Effector memory CD8-positive, alpha-beta T cell (primary cell): ENCODE measurements around the gene TCEA3.

Experiments used
- ATAC-seq: fragments of 150-1000 bp; cut with Tn5 transposase; replicated peaks from 2 replicates; pipeline ENCODE4 v1.10.0; 2021; ENCODE audit warnings: mild to moderate bottlenecking, moderate library complexity
- DNase-seq, 3 experiments: peaks; one replicate each; pipeline ENCODE4 v3.0.0; 2021
- H3K27ac Mint-ChIP-seq, 2 donors: one replicate each; pipeline ENCODE4 v1.8.0; 2022; ENCODE audit warnings: mild to moderate bottlenecking in 2 of 2, mixed read lengths in 2 of 2, moderate library complexity in 2 of 2
- H3K27me3 Mint-ChIP-seq, 2 donors: one replicate each; pipeline ENCODE4 v1.8.0; 2022; ENCODE audit warnings: mixed read lengths in 2 of 2
- H3K36me3 Mint-ChIP-seq: one replicate; pipeline ENCODE4 v1.8.0; 2022; ENCODE audit warnings: mild to moderate bottlenecking, moderate library complexity, mixed read lengths; ENCODE audit not compliant: insufficient read depth
- H3K4me1 Mint-ChIP-seq, 2 donors: one replicate each; pipeline ENCODE4 v1.8.0; 2022; ENCODE audit warnings: low read depth in 2 of 2, mixed read lengths in 2 of 2
- H3K4me3 Mint-ChIP-seq, 2 donors: one replicate each; pipeline ENCODE4 v1.8.0; 2022; ENCODE audit warnings: mild to moderate bottlenecking in 2 of 2, mixed read lengths in 2 of 2, moderate library complexity in 2 of 2
- H3K9me3 Mint-ChIP-seq, 2 donors: one replicate each; pipeline ENCODE4 v1.8.0; 2022; ENCODE audit warnings: mixed read lengths in 2 of 2

Gene TCEA3

GRCh38 chr1:23456226-23456625 is 31.7 kb upstream of the TCEA3 start:
- ATAC-seq (no peak), DNase-seq (no peak)
- no peaks in the 10 kb centered on the region for H3K36me3 Mint-ChIP-seq
- no peaks in the 10 kb centered on the region for H3K9me3 Mint-ChIP-seq
- H3K27ac Mint-ChIP-seq, result peak overlapping the region in 1 of 2 donors; percentile 3
- H3K4me1 Mint-ChIP-seq, result peaks cover 18 to 31% of the 10 kb centered on the region in 2 donors
- no peak overlapping the region for H3K4me3 Mint-ChIP-seq
- H3K27me3 Mint-ChIP-seq, result peaks cover 36 to 68% of the 10 kb centered on the region in 2 donors

GRCh38 chr1:23453455-23454000 is 29.0 kb upstream of the TCEA3 start:
- H3K27me3 Mint-ChIP-seq, result peaks cover 28 to 58% of the 10 kb centered on the region in 2 donors
- H3K9me3 Mint-ChIP-seq, result no peaks in the 10 kb centered on the region
- H3K4me1 Mint-ChIP-seq, result peaks cover 18 to 32% of the 10 kb centered on the region in 2 donors
- ATAC-seq (no peak), DNase-seq (no peak)
- no peak overlapping the region for H3K4me3 Mint-ChIP-seq
- no peaks in the 10 kb centered on the region for H3K36me3 Mint-ChIP-seq
- H3K27ac Mint-ChIP-seq, result peak overlapping the region in 1 of 2 donors; percentile 3

GRCh38 chr1:23452011-23452411 is 27.5 kb upstream of the TCEA3 start:
- H3K9me3 Mint-ChIP-seq, result no peaks in the 10 kb centered on the region
- H3K4me3 Mint-ChIP-seq, result peak overlapping the region; percentile 32
- DNase-seq (peak; percentile 50 to 67 (median 65)), ATAC-seq (peak; percentile 98)
- peaks cover 18 to 32% of the 10 kb centered on the region in 2 donors for H3K4me1 Mint-ChIP-seq
- H3K36me3 Mint-ChIP-seq, result no peaks in the 10 kb centered on the region
- H3K27me3 Mint-ChIP-seq, result peaks cover 22 to 42% of the 10 kb centered on the region in 2 donors
- peak overlapping the region in 1 of 2 donors; percentile 3 for H3K27ac Mint-ChIP-seq

GRCh38 chr1:23451441-23451840 is 26.9 kb upstream of the TCEA3 start:
- DNase-seq (no peak), ATAC-seq (peak; percentile 6)
- Mint-ChIP-seq H3K4me3 (peak overlapping the region in 1 of 2 donors; percentile 32), H3K36me3 (no peaks in the 10 kb centered on the region), H3K4me1 (peaks cover 18 to 32% of the 10 kb centered on the region in 2 donors), H3K9me3 (no peaks in the 10 kb centered on the region), H3K27ac (peak overlapping the region in 1 of 2 donors; percentile 3), H3K27me3 (peaks cover 17 to 37% of the 10 kb centered on the region in 2 donors)

- DNase-seq, result no peak
- no peaks in the 10 kb centered on the region for H3K9me3 Mint-ChIP-seq
- H3K4me1 Mint-ChIP-seq, result peaks cover 13 to 29% of the 10 kb centered on the region in 2 donors
- no peak for ATAC-seq
- no peaks in the 10 kb centered on the region for H3K36me3 Mint-ChIP-seq
- no peak overlapping the region for H3K4me3 Mint-ChIP-seq
- H3K27me3 Mint-ChIP-seq, result peaks cover 11 to 31% of the 10 kb centered on the region in 2 donors
- H3K27ac Mint-ChIP-seq, result no peak overlapping the region
Measured at GRCh38 chr1:23450894-23451293, 26.3 kb upstream of the TCEA3 start.

- H3K4me3 Mint-ChIP-seq, result no peak overlapping the region
- H3K36me3 Mint-ChIP-seq, result no peaks in the 10 kb centered on the region
- H3K27ac Mint-ChIP-seq, result no peak overlapping the region
- peaks cover 4 to 22% of the 10 kb centered on the region in 2 donors for H3K27me3 Mint-ChIP-seq
- no peak for ATAC-seq
- H3K4me1 Mint-ChIP-seq, result peaks cover 12 to 25% of the 10 kb centered on the region in 2 donors
- DNase-seq, result no peak
- no peaks in the 10 kb centered on the region for H3K9me3 Mint-ChIP-seq
Measured at GRCh38 chr1:23449958-23450357, 25.4 kb upstream of the TCEA3 start.

GRCh38 chr1:23449306-23449705 is 24.8 kb upstream of the TCEA3 start:
- peaks cover 0 to 16% of the 10 kb centered on the region in 2 donors for H3K27me3 Mint-ChIP-seq
- no peaks in the 10 kb centered on the region for H3K36me3 Mint-ChIP-seq
- no peaks in the 10 kb centered on the region for H3K9me3 Mint-ChIP-seq
- no peak overlapping the region for H3K4me3 Mint-ChIP-seq
- H3K27ac Mint-ChIP-seq, result no peak overlapping the region
- peaks cover 12 to 24% of the 10 kb centered on the region in 2 donors for H3K4me1 Mint-ChIP-seq
- no peak for ATAC-seq
- no peak for DNase-seq

GRCh38 chr1:23448846-23449245 is 24.3 kb upstream of the TCEA3 start:
- Mint-ChIP-seq H3K27ac (no peak overlapping the region), H3K27me3 (peaks cover 0 to 12% of the 10 kb centered on the region in 2 donors), H3K4me1 (peaks cover 12 to 24% of the 10 kb centered on the region in 2 donors), H3K36me3 (no peaks in the 10 kb centered on the region), H3K9me3 (no peaks in the 10 kb centered on the region), H3K4me3 (no peak overlapping the region)
- DNase-seq (no peak), ATAC-seq (no peak)

GRCh38 chr1:23446661-23447310 is 22.2 kb upstream of the TCEA3 start:
- ATAC-seq, result no peak
- no peak overlapping the region for H3K4me3 Mint-ChIP-seq
- H3K4me1 Mint-ChIP-seq, result peaks cover 4 to 7% of the 10 kb centered on the region in 2 donors
- no peak overlapping the region for H3K27ac Mint-ChIP-seq
- H3K9me3 Mint-ChIP-seq, result no peaks in the 10 kb centered on the region
- peaks cover 0 to 8% of the 10 kb centered on the region in 2 donors for H3K27me3 Mint-ChIP-seq
- DNase-seq, result no peak
- H3K36me3 Mint-ChIP-seq, result no peaks in the 10 kb centered on the region

- no peak overlapping the region for H3K4me3 Mint-ChIP-seq
- DNase-seq, result no peak
- H3K27me3 Mint-ChIP-seq, result peaks cover 0 to 15% of the 10 kb centered on the region in 2 donors
- H3K27ac Mint-ChIP-seq, result no peak overlapping the region
- ATAC-seq, result no peak
- H3K4me1 Mint-ChIP-seq, result no peaks in the 10 kb centered on the region
- no peaks in the 10 kb centered on the region for H3K9me3 Mint-ChIP-seq
- H3K36me3 Mint-ChIP-seq, result peaks cover 3% of the 10 kb centered on the region
Measured at GRCh38 chr1:23444596-23445390, 20.2 kb upstream of the TCEA3 start.

GRCh38 chr1:23444104-23444533 is 19.6 kb upstream of the TCEA3 start:
- no peak for DNase-seq
- Mint-ChIP-seq H3K27me3 (peaks cover 0 to 15% of the 10 kb centered on the region in 2 donors), H3K36me3 (peaks cover 3% of the 10 kb centered on the region), H3K27ac (no peak overlapping the region), H3K4me1 (no peaks in the 10 kb centered on the region), H3K4me3 (no peak overlapping the region), H3K9me3 (no peaks in the 10 kb centered on the region)
- no peak for ATAC-seq

- no peak overlapping the region for H3K27ac Mint-ChIP-seq
- no peaks in the 10 kb centered on the region for H3K9me3 Mint-ChIP-seq
- no peak for ATAC-seq
- H3K4me1 Mint-ChIP-seq, result no peaks in the 10 kb centered on the region
- no peak for DNase-seq
- no peak overlapping the region for H3K4me3 Mint-ChIP-seq
- H3K27me3 Mint-ChIP-seq, result peaks cover 0 to 15% of the 10 kb centered on the region in 2 donors
- peaks cover 3% of the 10 kb centered on the region for H3K36me3 Mint-ChIP-seq
Measured at GRCh38 chr1:23442751-23443150, 18.2 kb upstream of the TCEA3 start.

GRCh38 chr1:23441446-23442148 is 17.0 kb upstream of the TCEA3 start:
- ATAC-seq (no peak), DNase-seq (no peak)
- Mint-ChIP-seq H3K9me3 (no peaks in the 10 kb centered on the region), H3K36me3 (peaks cover 3% of the 10 kb centered on the region), H3K27me3 (peaks cover 0 to 21% of the 10 kb centered on the region in 2 donors), H3K27ac (no peak overlapping the region), H3K4me1 (no peaks in the 10 kb centered on the region), H3K4me3 (no peak overlapping the region)
